ENCODE measurements around the gene NME5.
A peak's percentile ranks its signal among the peaks of the same experiment; 100 is the strongest.

Gene NME5

GRCh38 chr5:138068742-138069600 is 70.3 kb downstream of the NME5 start:
- peak; percentile 85 for DNase-seq (ENCODE audit: low spot score)
- in situ Hi-C loops (cut with MboI; ENCODE audit: low pct_unique_long_range_greater_than_20kb, low sequenced_read_pairs, unreplicated experiment), result loop anchor here (5.0 kb wide), 1 partner anchor 37 kb away; the partner anchor contains the start of gene FAM13B
- TF ChIP-seq CTCF (IDR thresholded peaks at IDR 0.05; ENCODE audit: extremely low read depth, insufficient read depth, missing control alignments), result peak; percentile 76

GRCh38 chr5:138067945-138068344 is 71.3 kb downstream of the NME5 start:
- TF ChIP-seq CTCF (IDR thresholded peaks at IDR 0.05; ENCODE audit: extremely low read depth, insufficient read depth, missing control alignments), result no peak
- in situ Hi-C loops (cut with MboI; ENCODE audit: low pct_unique_long_range_greater_than_20kb, low sequenced_read_pairs, unreplicated experiment), result loop anchor here (5.0 kb wide), 1 partner anchor 36 kb away; the partner anchor contains the start of gene FAM13B
- DNase-seq (ENCODE audit: low spot score), result no peak
